Peyer's patch (tissue), 4 donors: ENCODE measurements around the gene ZER1. TPM values are rescaled to one million over a fixed set of nuclear protein-coding genes. Genes with fewer than 3 reads are reported as not detected.
A peak's percentile ranks its signal among the peaks of the same experiment; 100 is the strongest.
"Not testable (repeated sequence)": the region's sequence is repeated elsewhere in the genome, so short reads cannot be mapped to it uniquely, and the experiment has no call there.

Source experiments
- DNase-seq, 3 donors: peaks; one replicate each; pipeline ENCODE4 v3.0.0-alpha.2; 2017 to 2019
- H3K27ac ChIP-seq, 4 donors: fragments of 200-600 bp; sonication (generic); one replicate each; pipeline ENCODE4 v1.5.1; 2016 to 2019
- H3K27me3 ChIP-seq, 2 donors: fragments of 200-600 bp; sonication (generic); one replicate each; pipeline ENCODE4 v1.5.1; 2019
- H3K36me3 ChIP-seq, 3 donors: fragments of 200-600 bp; sonication (generic); one replicate each; pipeline ENCODE4 v1.5.1; 2016 to 2019
- H3K4me1 ChIP-seq, 4 donors: fragments of 200-600 bp; sonication (generic); one replicate each; pipeline ENCODE4 v1.5.1; 2016 to 2019
- H3K4me3 ChIP-seq, 4 donors: fragments of 200-600 bp; sonication (generic); 1 replicate in 3 of 4; 2 replicates in 1 of 4; pipeline ENCODE4 v1.5.1; 2016 to 2019; ENCODE audit warnings: mild to moderate bottlenecking in 1 of 4
- H3K9me3 ChIP-seq, 4 donors: fragments of 200-600 bp; sonication (generic); one replicate each; pipeline ENCODE4 v1.5.1; 2016 to 2019; ENCODE audit warnings: mild to moderate bottlenecking in 1 of 4
- POLR2A ChIP-seq, 2 donors: fragments of 450-650 bp; IDR thresholded peaks; one replicate each; pipeline ENCODE4 v1.5.1; 2017; ENCODE audit warnings: antibody characterized with exemption in 2 of 2, mild to moderate bottlenecking in 2 of 2, moderate library complexity in 2 of 2
- total RNA-seq, 4 donors: library from RNA; depleted of rRNA; stranded (reverse); fragments of >200 nt; gene quantifications; one replicate each; pipeline ENCODE4 v1.1.0, GENCODE V29; 2016
- TF ChIP-seq, protein P1 (sequence below), 6 experiments: fragments of 450-650 bp in 4 of 6; fragments of 200-600 bp in 2 of 6; sonication (generic) in 1 of 6; IDR thresholded peaks; one replicate each; pipeline ENCODE4 v1.5.1; 2017 to 2019; ENCODE audit warnings: antibody characterized with exemption in 6 of 6, mild to moderate bottlenecking in 3 of 6, moderate library complexity in 1 of 6

The ZER1 gene
- total RNA-seq, 4 donors from 2014 or later: 83.1 to 114 (median 88.1) TPM

DNA sequence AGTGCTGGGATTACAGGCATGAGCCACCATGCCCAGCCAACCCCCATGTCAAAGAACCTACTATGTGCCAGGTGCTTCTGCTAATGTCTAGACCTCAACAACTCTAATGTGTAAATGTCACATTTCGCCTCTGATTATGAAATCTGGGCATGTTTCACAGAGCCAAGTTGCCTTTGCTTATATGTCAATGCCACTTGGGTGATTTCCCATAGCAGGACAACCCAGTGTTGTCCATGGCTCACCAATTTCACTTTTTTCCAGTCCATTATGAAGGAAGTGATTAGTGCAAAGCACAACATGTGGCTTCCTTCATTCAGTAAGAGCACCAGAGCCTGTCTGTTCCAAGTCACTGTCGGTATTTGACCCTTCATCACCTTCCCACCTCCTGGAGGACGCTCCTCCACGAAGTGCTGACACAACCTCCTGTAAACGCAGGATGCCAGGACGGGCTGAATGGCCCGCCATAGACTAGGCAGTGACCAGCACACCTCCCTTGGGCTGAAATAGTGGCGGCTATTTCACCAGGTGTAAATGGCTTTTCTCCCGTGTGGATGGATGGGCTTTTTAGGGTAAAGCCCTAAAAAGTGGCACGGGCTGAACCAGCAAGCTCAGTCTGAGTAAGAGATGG lies 70.4 kb downstream of the ZER1 start:
- no peak overlapping the region for H3K4me3 ChIP-seq
- no peaks in the 10 kb centered on the region for H3K36me3 ChIP-seq
- DNase-seq: peak in 1 of 3 donors; percentile 29
- H3K27ac ChIP-seq: no peak overlapping the region
- no peaks in the 10 kb centered on the region for H3K9me3 ChIP-seq
- peaks cover 0 to 6% (median 2%) of the 10 kb centered on the region in 4 donors for H3K4me1 ChIP-seq
- TF ChIP-seq, protein P1, sequence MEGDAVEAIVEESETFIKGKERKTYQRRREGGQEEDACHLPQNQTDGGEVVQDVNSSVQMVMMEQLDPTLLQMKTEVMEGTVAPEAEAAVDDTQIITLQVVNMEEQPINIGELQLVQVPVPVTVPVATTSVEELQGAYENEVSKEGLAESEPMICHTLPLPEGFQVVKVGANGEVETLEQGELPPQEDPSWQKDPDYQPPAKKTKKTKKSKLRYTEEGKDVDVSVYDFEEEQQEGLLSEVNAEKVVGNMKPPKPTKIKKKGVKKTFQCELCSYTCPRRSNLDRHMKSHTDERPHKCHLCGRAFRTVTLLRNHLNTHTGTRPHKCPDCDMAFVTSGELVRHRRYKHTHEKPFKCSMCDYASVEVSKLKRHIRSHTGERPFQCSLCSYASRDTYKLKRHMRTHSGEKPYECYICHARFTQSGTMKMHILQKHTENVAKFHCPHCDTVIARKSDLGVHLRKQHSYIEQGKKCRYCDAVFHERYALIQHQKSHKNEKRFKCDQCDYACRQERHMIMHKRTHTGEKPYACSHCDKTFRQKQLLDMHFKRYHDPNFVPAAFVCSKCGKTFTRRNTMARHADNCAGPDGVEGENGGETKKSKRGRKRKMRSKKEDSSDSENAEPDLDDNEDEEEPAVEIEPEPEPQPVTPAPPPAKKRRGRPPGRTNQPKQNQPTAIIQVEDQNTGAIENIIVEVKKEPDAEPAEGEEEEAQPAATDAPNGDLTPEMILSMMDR (IDR thresholded peaks at IDR 0.05): no peak
- no peak for TF ChIP-seq POLR2A (IDR thresholded peaks at IDR 0.05)
- H3K27me3 ChIP-seq: no peaks in the 10 kb centered on the region

DNA sequence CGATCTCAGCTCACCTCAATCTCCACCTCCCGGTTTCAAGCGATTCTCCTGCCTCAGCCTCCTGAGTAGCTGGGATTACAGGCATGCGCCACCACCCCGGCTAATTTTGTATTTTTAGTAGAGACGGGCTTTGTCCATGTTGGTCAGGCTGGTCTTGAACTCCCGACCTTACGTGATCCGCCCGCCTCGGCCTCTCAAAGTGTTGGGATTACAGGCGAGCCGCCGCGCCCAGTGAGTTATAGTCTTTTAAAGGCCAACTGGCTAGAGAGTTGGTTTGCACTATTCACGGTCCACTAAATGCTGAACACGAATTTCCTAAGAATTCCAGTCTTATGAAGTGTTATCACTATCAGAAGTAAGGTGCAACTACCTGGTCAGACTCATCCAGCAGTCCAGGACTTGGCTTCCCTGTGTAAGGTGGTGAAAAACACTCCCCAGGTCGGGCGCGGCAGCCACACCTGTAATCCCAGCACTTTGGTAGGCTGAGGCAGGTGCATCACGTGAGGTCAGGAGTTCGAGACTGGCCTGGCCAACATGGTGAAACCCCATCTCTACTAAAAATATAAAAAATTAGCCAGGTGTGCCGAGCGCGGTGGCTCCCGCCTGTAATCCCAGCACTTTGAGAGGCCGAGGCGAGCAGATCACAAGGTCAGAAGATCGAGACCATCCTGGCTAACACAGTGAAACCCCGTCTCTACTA lies 72.5 kb downstream of the ZER1 start:
- H3K4me3 ChIP-seq, H3K9me3 ChIP-seq, H3K27ac ChIP-seq, H3K4me1 ChIP-seq, H3K27me3 ChIP-seq: not testable (repeated sequence)
- DNase-seq: peak in 1 of 3 donors; percentile 22
- peaks cover 0 to 15% (median 0%) of the 10 kb centered on the region in 3 donors for H3K36me3 ChIP-seq

GRCh38 chr9:128696923-128697707 lies 74.6 kb downstream of the ZER1 start:
- peak in 1 of 3 donors; percentile 12 for DNase-seq
- TF ChIP-seq, protein P1 (IDR thresholded peaks at IDR 0.05): no peak
- TF ChIP-seq POLR2A (IDR thresholded peaks at IDR 0.05): no peak

GRCh38 chr9:128694344-128694743 lies 77.4 kb downstream of the ZER1 start:
- no peaks in the 10 kb centered on the region for H3K9me3 ChIP-seq
- no peak for DNase-seq
- H3K27ac ChIP-seq: no peak overlapping the region
- H3K4me3 ChIP-seq: no peak overlapping the region
- TF ChIP-seq POLR2A (IDR thresholded peaks at IDR 0.05): no peak
- TF ChIP-seq, protein P1 (IDR thresholded peaks at IDR 0.05): no peak
- H3K27me3 ChIP-seq: no peaks in the 10 kb centered on the region
- H3K4me1 ChIP-seq: peaks cover 0 to 15% (median 4%) of the 10 kb centered on the region in 4 donors
- H3K36me3 ChIP-seq: peaks cover 0 to 42% (median 0%) of the 10 kb centered on the region in 3 donors

More at GRCh38 chr9:128696923-128697707, 74.6 kb downstream of the ZER1 start:
- Histone ChIP-seq H3K4me3 (no peak overlapping the region), H3K27me3 (no peaks in the 10 kb centered on the region), H3K4me1 (peaks cover 0 to 3% (median 0%) of the 10 kb centered on the region in 4 donors), H3K9me3 (no peaks in the 10 kb centered on the region), H3K27ac (no peak overlapping the region), H3K36me3 (peaks cover 0 to 36% (median 0%) of the 10 kb centered on the region in 3 donors)

- H3K4me1 ChIP-seq: peaks cover 0 to 15% (median 4%) of the 10 kb centered on the region in 4 donors
- H3K27me3 ChIP-seq, H3K4me3 ChIP-seq, DNase-seq, H3K9me3 ChIP-seq, H3K27ac ChIP-seq: not testable (repeated sequence)
- peaks cover 0 to 42% (median 0%) of the 10 kb centered on the region in 3 donors for H3K36me3 ChIP-seq
Observed at GRCh38 chr9:128693738-128694137, 78.0 kb downstream of the ZER1 start.

- Histone ChIP-seq H3K27ac (peak overlapping the region in 3 of 4 donors; percentile 73 to 82 (median 74)), H3K27me3 (no peaks in the 10 kb centered on the region), H3K4me1 (peaks cover 0 to 38% (median 14%) of the 10 kb centered on the region in 4 donors), H3K9me3 (no peaks in the 10 kb centered on the region), H3K4me3 (peak overlapping the region; percentile 64 to 99 (median 96)), H3K36me3 (peaks cover 0 to 39% (median 0%) of the 10 kb centered on the region in 3 donors)
- no peak for DNase-seq
- TF ChIP-seq POLR2A (IDR thresholded peaks at IDR 0.05): no peak
- TF ChIP-seq, protein P1 (IDR thresholded peaks at IDR 0.05): no peak
Observed at GRCh38 chr9:128690684-128691034, 81.1 kb downstream of the ZER1 start.
